Retinal pigment epithelial cell (primary cell): ENCODE results near the gene ZNF180.
"Not testable (repeated sequence)": the region's sequence is repeated elsewhere in the genome, so short reads cannot be mapped to it uniquely, and the experiment has no call there.

Experiments used
- DNase-seq: peaks from one replicate; pipeline ENCODE4 v3.0.0-alpha.2; 2010; ENCODE audit warnings: low read depth
- H3K4me3 ChIP-seq: 2 replicates; pipeline ENCODE4 v1.5.1; 2011; ENCODE audit warnings: mild to moderate bottlenecking, low read length, control low read depth, moderate library complexity
- CTCF ChIP-seq: conservative IDR thresholded peaks from 2 replicates; pipeline ENCODE4 v1.5.1; 2011; ENCODE audit warnings: low read depth, low read length, control low read depth, inconsistent platforms

Gene ZNF180

GRCh38 chr19:44539236-44539826 lies 39.0 kb upstream of the ZNF180 start:
- no peak for DNase-seq

GRCh38 chr19:44535361-44535760 lies 35.0 kb upstream of the ZNF180 start:
- not testable (repeated sequence) for H3K4me3 ChIP-seq, DNase-seq

More at GRCh38 chr19:44539236-44539826, 39.0 kb upstream of the ZNF180 start:
- H3K4me3 ChIP-seq = no peak overlapping the region
- TF ChIP-seq CTCF = no peak

- H3K4me3 ChIP-seq = no peak overlapping the region
- no peak for DNase-seq
- TF ChIP-seq CTCF = no peak
Observed at GRCh38 chr19:44532819-44533218, 32.5 kb upstream of the ZNF180 start.

GRCh38 chr19:44530777-44531176 lies 30.5 kb upstream of the ZNF180 start:
- TF ChIP-seq CTCF = no peak
- no peak overlapping the region for H3K4me3 ChIP-seq
- no peak for DNase-seq

- no peak within 1 kb of the TSS for H3K4me3 ChIP-seq
- DNase-seq = no peak
- TF ChIP-seq CTCF = no peak
Observed at GRCh38 chr19:44529536-44529935, 29.2 kb upstream of the ZNF180 start, which contains the start of gene CEACAM20. Gene CEACAM20 (minus strand): TSS chr19:44529675. CDS start chr19:44529509, 166 bp downstream.

- DNase-seq = no peak
- TF ChIP-seq CTCF = no peak
- no peak overlapping the region for H3K4me3 ChIP-seq
Observed at GRCh38 chr19:44527554-44527953, 27.2 kb upstream of the ZNF180 start.

GRCh38 chr19:44525721-44526430 lies 25.6 kb upstream of the ZNF180 start:
- no peak for DNase-seq
- no peak for TF ChIP-seq CTCF
- no peak overlapping the region for H3K4me3 ChIP-seq
